Measurements from ENCODE around the gene RFESD.

- no peak for TF ChIP-seq POLR2AphosphoS5 (IDR thresholded peaks at IDR 0.05; ENCODE audit: low read depth, low read length)
- TF ChIP-seq SIN3A (IDR thresholded peaks at IDR 0.05; ENCODE audit: borderline replicate concordance, insufficient read depth, low read length): no peak
Measured at GRCh38 chr5:95620870-95621838, 25.4 kb upstream of the RFESD start.

Measured in PFSK-1 (cell line).